Adrenal gland (tissue), 5 donors: Measurements from ENCODE around the gene INPP4B.

Experiments
- POLR2A ChIP-seq, 2 donors: fragments of 450-650 bp; IDR thresholded peaks; one replicate each; pipeline ENCODE4 v1.6.1; 2017; ENCODE audit warnings: antibody characterized with exemption in 2 of 2, mild to moderate bottlenecking in 2 of 2, moderate library complexity in 1 of 2
- TF ChIP-seq, protein P1 (sequence below), 6 experiments: fragments of 450-650 bp in 4 of 6; fragments of 200-600 bp in 2 of 6; sonication (generic) in 1 of 6; IDR thresholded peaks; 1 replicate in 5 of 6; 2 replicates in 1 of 6; pipeline versions ENCODE4 v1.5.1 to v1.8.0; 2016 to 2021; ENCODE audit warnings: antibody characterized with exemption in 6 of 6, mild to moderate bottlenecking in 2 of 6, moderate library complexity in 1 of 6
- donor health status: DM: no; HTN: no; CAD: no.

DNA sequence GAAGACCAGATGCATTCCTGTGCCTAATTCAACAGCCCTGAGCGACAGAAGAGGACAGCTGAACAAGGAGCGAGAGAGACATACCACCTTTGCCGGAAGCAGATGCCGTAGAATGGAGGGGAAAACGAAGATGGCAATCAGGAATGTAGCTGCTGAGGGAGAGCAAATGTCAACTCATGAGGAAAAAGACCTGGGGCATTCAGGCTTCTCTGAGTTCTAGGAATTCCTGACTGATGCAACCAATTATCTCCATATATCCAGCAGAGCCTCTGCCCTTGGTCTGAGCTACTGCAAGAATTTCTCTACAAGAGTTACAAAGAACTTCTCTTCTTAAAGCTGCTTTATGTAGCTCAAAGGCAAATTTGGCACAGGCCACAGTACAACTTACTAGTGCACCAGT is 40.5 kb upstream of the INPP4B start:
- TF ChIP-seq, protein P1, sequence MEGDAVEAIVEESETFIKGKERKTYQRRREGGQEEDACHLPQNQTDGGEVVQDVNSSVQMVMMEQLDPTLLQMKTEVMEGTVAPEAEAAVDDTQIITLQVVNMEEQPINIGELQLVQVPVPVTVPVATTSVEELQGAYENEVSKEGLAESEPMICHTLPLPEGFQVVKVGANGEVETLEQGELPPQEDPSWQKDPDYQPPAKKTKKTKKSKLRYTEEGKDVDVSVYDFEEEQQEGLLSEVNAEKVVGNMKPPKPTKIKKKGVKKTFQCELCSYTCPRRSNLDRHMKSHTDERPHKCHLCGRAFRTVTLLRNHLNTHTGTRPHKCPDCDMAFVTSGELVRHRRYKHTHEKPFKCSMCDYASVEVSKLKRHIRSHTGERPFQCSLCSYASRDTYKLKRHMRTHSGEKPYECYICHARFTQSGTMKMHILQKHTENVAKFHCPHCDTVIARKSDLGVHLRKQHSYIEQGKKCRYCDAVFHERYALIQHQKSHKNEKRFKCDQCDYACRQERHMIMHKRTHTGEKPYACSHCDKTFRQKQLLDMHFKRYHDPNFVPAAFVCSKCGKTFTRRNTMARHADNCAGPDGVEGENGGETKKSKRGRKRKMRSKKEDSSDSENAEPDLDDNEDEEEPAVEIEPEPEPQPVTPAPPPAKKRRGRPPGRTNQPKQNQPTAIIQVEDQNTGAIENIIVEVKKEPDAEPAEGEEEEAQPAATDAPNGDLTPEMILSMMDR (IDR thresholded peaks at IDR 0.05), result no peak
- no peak for TF ChIP-seq POLR2A (IDR thresholded peaks at IDR 0.05)
